Stimulated activated CD4-positive, alpha-beta T cell treated with anti-CD3 and anti-CD28 coated beads, Interleukin-1b, Interleukin-23, amount 100 ng/mL, for 4 hours (primary cell): ENCODE data around the gene DMTF1.

Source experiments
- DNase-seq, 2 donors: peaks; one replicate each; pipeline ENCODE4 v3.0.0-alpha.2; 2020; ENCODE audit warnings: low read depth in 2 of 2

The DMTF1 gene

GRCh38 chr7:87146740-87147386 is 5.4 kb upstream of the DMTF1 start:
- no peak for DNase-seq

DNA sequence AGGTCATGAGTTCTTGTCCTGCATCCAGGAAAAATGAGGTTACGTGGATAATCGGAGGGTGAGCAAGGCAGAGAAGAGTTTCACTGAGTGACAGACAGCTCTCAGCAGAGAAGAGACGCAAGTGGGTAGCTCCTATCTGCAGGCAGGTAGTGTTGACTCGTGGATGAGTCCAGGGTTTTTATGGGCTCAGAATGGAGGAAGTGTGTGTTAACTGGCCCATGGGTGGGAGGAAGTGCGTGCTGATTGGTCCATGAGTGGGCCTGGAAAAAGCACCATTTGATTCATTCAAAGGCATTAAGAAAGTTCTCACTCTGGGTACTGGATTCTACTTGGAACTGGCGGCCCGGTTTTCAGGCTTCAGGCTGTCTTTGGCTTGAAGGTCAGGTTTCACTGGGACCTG is 4.8 kb upstream of the DMTF1 start:
- DNase-seq = no peak

DNA sequence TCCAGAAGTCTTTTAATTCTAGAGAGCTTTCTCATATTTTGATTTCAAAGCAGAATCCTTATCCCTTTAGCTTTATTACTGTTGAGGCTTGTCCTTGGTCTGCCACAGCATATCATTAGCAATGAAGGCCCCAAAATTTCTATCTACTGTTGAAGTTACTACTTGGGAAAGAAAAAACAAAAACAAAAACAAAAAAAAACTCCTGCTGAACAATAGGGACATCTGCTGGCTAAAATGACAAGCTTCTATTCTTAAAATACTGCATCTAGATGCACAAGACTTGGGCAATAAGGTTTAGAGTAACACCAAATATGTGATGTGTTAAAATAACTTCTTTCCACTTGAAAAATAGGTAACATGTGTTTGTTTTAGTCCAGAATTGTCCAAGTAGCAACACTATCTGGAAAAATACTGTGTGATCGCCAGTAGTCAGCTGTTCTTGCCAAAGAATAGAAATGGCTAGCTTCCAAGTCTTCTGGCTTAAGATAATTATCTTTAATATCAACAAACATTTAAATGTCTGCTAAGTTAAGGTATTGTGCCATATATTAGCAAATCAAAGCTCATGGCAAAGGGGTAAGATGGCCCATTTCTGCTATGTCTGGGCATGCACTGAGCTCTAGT is 3.8 kb upstream of the DMTF1 start:
- DNase-seq = no peak

- no peak for DNase-seq
These were observed 1.1 kb upstream of the DMTF1 start for GRCh38 chr7:87151002-87151728.

GRCh38 chr7:87151729-87152111 is 533 bp upstream of the DMTF1 start:
- no peak for DNase-seq

- DNase-seq = peak; percentile 5 to 9
These were observed 816 bp downstream of the DMTF1 start for GRCh38 chr7:87152897-87153641.

- DNase-seq = no peak
These were observed 1.9 kb downstream of the DMTF1 start for GRCh38 chr7:87154166-87154565.

GRCh38 chr7:87154569-87154968 is 2.3 kb downstream of the DMTF1 start:
- DNase-seq = no peak

GRCh38 chr7:87155788-87156187 is 3.5 kb downstream of the DMTF1 start:
- no peak for DNase-seq

DNA sequence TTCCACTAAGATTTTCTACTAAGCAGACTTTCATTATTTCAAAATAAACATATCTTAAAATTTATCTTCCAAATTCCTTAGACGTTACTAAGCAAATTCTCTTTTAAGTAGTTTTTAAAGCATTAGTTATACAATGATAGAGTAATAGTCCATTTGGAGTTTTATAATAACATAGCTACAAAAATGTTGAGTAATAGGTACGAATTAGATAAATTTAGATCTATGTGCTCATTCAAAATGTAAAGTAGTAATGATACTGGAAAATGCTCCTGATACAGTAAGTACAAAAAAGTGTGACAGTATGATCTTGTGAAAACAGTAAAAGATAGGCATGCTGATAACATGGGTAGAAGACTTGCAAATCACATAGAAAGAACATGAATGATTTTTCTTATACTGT is 4.5 kb downstream of the DMTF1 start:
- DNase-seq = no peak

DNA sequence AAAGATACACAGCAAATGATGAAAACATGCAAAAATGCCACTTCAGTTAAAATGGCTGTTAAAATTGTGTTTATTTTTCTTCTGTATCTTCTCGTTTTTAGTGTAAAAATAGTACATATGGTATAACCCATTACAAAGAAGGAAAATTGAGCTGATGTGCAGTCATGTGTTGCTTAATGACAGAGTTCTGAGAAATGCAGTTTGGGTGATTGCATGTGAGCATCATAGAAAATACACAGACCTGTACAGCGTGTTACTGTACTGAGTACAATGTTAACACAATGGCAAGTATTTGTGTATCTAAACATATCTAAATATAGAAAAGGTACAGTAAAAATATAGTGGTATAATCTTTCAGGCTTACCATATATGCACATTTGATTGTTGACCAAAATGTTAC is 7.3 kb downstream of the DMTF1 start:
- DNase-seq = no peak

- DNase-seq = no peak
These were observed 12.2 kb downstream of the DMTF1 start for GRCh38 chr7:87164433-87164832.

DNA sequence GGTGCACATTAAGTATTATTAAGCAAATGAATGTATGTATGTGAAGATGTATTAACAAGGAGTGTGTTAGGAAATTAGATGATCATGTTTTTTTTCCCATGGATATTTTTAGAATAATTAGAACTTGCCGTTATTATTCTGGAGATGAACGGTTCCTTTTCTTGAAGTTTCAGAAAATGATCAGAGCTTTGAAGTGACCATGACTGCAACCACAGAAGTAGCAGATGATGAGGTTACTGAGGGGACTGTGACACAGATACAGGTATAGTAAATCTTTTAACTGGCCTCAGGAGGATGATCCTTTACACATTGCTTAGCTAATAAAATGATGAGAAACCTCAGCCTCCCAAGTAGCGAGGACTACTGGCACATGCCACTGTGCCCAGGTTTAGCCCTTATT is 18.6 kb downstream of the DMTF1 start:
- DNase-seq = no peak

- no peak for DNase-seq
These were observed 19.2 kb downstream of the DMTF1 start for GRCh38 chr7:87171282-87171934.

GRCh38 chr7:87173471-87173870 is 21.2 kb downstream of the DMTF1 start:
- DNase-seq = no peak

- DNase-seq = no peak
These were observed 26.1 kb downstream of the DMTF1 start for GRCh38 chr7:87178320-87178719.

- no peak for DNase-seq
These were observed 26.9 kb downstream of the DMTF1 start for GRCh38 chr7:87179180-87179579.

DNA sequence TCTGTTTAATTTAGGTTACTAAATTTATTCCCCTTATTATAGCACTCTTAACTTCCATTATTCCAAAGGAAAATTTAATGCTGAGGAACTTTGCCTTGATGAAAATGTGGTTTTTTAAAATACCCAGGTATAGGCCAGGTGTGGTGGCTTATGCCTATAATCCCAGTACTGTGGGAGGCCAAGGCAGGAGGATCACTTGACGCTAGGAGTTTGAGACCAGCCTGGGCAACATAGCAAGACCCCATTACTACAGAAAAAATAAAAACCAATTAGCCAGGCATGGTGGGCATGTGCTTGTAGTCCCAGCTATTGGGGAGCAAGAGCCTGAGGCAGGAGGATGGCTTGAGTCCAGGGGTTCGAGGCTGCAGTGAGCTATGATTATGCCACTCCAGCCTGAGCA is 34.9 kb downstream of the DMTF1 start:
- DNase-seq = no peak

GRCh38 chr7:87188930-87189329 is 36.7 kb downstream of the DMTF1 start:
- DNase-seq = no peak

- DNase-seq = no peak
These were observed 38.5 kb downstream of the DMTF1 start for GRCh38 chr7:87190783-87191182.

GRCh38 chr7:87192784-87193487 is 40.7 kb downstream of the DMTF1 start:
- no peak for DNase-seq
